HUES64 (cell line): ENCODE data around the gene IRF2BP2.

Source experiments
- H3K27ac ChIP-seq: 2 replicates; pipeline ENCODE4 v1.7.0; 2013; ENCODE audit warnings: low read depth, low read length, inconsistent platforms
- H3K27me3 ChIP-seq: 2 replicates; pipeline ENCODE4 v1.6.1; 2013; ENCODE audit warnings: mild to moderate bottlenecking, low read length; ENCODE audit not compliant: insufficient read depth
- H3K36me3 ChIP-seq: 2 replicates; pipeline ENCODE4 v1.6.1; 2013; ENCODE audit warnings: mild to moderate bottlenecking, low read length; ENCODE audit not compliant: insufficient read depth
- H3K4me1 ChIP-seq: 2 replicates; pipeline ENCODE4 v1.6.1; 2013; ENCODE audit warnings: mild to moderate bottlenecking, low read length, moderate library complexity; ENCODE audit not compliant: insufficient read depth
- H3K4me3 ChIP-seq: 2 replicates; pipeline ENCODE4 v1.5.1; 2013; ENCODE audit warnings: mild to moderate bottlenecking, low read length, moderate library complexity
- H3K9ac ChIP-seq: 2 replicates; pipeline ENCODE4 v1.6.1; 2013; ENCODE audit warnings: mild to moderate bottlenecking, low read depth, low read length
- H3K9me3 ChIP-seq: 2 replicates; pipeline ENCODE4 v1.6.1; 2013; ENCODE audit warnings: low read depth, low read length; ENCODE audit not compliant: insufficient read depth
- WGBS: fragments of 150-250, 120-280 bp; methylation state at CpG from one replicate; pipeline ENCODE4 v1.1.7; 2013; ENCODE audit warnings: missing lambda C conversion rate; 5-methylcytosine and 5-hydroxymethylcytosine counted together

Gene IRF2BP2

GRCh38 chr1:234585330-234586055 is 24.5 kb downstream of the IRF2BP2 start:
- no peak overlapping the region for H3K27ac ChIP-seq
- H3K9ac ChIP-seq = no peak overlapping the region
- 91% methylated on average over 8 of the region's 8 CpGs for WGBS
- no peaks in the 10 kb centered on the region for H3K36me3 ChIP-seq
- no peak overlapping the region for H3K4me3 ChIP-seq
- H3K27me3 ChIP-seq = no peaks in the 10 kb centered on the region
- H3K4me1 ChIP-seq = no peaks in the 10 kb centered on the region
- no peaks in the 10 kb centered on the region for H3K9me3 ChIP-seq

DNA sequence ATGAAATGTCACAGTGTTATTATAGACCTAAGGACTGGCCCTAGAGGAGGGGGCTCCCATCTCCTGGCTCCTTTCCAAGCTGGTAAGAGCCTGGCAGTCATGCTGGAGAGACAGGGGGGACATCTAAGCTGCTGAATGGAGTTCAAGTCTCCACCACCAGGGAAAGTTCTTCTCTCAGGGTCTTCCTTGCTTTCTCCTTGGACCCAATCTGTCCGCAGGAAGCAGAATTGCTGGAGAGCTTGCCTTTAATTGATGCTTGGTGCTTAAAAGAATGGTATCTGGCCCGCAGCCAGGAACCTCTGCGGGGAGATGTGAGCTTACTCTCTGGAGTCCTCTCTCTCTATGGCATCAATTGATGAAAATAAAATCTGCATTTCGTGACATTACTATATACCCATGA is 25.1 kb downstream of the IRF2BP2 start:
- Histone ChIP-seq H3K27ac (no peak overlapping the region), H3K27me3 (no peaks in the 10 kb centered on the region), H3K4me1 (no peaks in the 10 kb centered on the region), H3K9ac (no peak overlapping the region), H3K4me3 (no peak overlapping the region), H3K36me3 (no peaks in the 10 kb centered on the region), H3K9me3 (no peaks in the 10 kb centered on the region)
- 77% methylated on average over 2 of the region's 4 CpGs for WGBS

DNA sequence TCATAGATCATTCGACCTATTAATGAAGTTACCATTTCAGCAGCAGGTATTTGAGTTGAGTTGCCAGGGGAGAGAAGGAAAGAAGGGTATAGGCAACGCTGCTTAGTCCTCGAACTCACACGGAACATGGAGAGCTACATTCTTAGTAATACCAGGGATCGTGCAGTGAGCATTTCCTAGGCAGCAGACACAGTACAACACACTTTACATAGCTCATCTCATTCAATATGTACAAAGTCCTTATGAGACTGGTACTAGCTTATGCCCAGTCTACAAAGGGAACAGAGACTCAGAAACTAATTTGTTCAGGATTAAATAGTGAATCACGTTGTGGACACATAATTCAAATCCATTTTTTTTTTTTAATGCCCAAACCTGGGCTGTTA is 25.6 kb downstream of the IRF2BP2 start:
- Histone ChIP-seq H3K4me3 (no peak overlapping the region), H3K27me3 (no peaks in the 10 kb centered on the region), H3K27ac (no peak overlapping the region), H3K36me3 (no peaks in the 10 kb centered on the region), H3K9ac (no peak overlapping the region), H3K9me3 (no peaks in the 10 kb centered on the region), H3K4me1 (no peaks in the 10 kb centered on the region)
- 93% methylated on average over 6 of the region's 6 CpGs for WGBS

DNA sequence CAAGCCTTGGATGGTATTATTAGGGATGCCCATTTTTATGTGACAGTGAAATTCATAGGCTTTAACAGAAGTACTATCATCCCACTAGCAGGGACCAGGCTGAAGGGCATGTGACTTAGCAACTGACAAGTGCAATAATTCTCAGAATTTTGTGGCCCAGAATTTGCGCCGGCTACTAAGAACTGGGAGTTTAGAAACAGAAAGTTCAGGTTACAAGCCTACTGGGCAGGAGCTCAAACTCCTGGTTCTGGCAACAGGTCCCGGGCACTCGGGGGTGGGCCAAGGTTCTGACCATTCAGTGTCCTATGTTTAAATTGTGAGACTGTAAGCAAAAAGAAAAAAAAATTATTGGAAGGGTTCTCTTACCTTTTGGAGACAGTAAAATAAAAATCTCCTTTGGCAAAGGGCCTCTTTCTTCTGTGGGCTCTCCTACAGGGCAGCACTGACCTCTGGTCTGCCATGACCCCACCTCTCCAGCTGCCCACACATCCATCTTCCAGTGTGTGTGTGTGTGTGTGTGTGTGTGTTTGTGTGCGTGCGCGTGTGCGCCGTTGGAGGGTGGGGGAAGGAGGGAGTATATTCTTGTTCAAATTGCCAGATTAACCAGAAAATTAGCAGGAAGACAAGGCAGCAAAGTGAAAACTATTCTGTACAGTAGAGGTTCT is 26.1 kb downstream of the IRF2BP2 start:
- no peaks in the 10 kb centered on the region for H3K36me3 ChIP-seq
- H3K27me3 ChIP-seq = no peaks in the 10 kb centered on the region
- no peak overlapping the region for H3K27ac ChIP-seq
- WGBS = 94% methylated on average over 9 of the region's 9 CpGs
- no peaks in the 10 kb centered on the region for H3K4me1 ChIP-seq
- no peak overlapping the region for H3K9ac ChIP-seq
- no peak overlapping the region for H3K4me3 ChIP-seq
- no peaks in the 10 kb centered on the region for H3K9me3 ChIP-seq

DNA sequence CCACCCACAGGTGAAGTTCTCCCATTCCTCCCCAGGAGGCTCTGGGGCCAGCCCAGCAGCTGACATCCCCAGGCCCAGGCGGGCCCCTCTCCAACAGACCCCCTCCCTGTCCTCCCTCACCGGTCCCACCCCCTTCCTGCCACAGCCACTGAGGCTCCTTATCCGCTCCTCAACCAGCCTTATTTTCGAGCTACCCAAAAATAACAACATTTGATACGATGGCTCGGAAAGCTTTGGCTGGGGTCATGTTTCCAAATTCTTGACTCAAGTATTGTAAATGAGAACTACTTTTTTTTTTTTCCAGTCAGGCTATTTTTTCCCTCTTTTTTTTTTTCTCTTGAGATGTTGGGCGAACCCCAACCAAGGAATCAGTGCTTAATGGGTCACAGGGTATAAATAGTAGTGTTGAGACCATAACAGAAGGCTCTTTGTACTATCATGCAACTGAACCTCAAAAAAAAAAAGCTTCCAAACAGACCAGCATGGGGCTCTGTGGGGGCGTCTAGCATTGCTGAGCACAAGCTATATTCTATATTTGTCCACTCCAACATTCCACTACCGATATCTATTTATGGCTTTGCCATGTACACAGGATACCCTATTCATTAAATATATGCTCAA is 27.2 kb downstream of the IRF2BP2 start:
- Histone ChIP-seq H3K36me3 (no peaks in the 10 kb centered on the region), H3K9me3 (no peaks in the 10 kb centered on the region), H3K27ac (no peak overlapping the region), H3K4me1 (no peaks in the 10 kb centered on the region), H3K9ac (no peak overlapping the region), H3K4me3 (no peak overlapping the region), H3K27me3 (no peaks in the 10 kb centered on the region)
- 91% methylated on average over 8 of the region's 9 CpGs for WGBS

GRCh38 chr1:234582186-234582585 is 27.8 kb downstream of the IRF2BP2 start:
- Histone ChIP-seq H3K4me1 (no peaks in the 10 kb centered on the region), H3K36me3 (no peaks in the 10 kb centered on the region), H3K9me3 (no peaks in the 10 kb centered on the region), H3K4me3 (no peak overlapping the region), H3K27me3 (no peaks in the 10 kb centered on the region), H3K9ac (no peak overlapping the region), H3K27ac (no peak overlapping the region)
- WGBS = 89% methylated on average over 8 of the region's 8 CpGs

DNA sequence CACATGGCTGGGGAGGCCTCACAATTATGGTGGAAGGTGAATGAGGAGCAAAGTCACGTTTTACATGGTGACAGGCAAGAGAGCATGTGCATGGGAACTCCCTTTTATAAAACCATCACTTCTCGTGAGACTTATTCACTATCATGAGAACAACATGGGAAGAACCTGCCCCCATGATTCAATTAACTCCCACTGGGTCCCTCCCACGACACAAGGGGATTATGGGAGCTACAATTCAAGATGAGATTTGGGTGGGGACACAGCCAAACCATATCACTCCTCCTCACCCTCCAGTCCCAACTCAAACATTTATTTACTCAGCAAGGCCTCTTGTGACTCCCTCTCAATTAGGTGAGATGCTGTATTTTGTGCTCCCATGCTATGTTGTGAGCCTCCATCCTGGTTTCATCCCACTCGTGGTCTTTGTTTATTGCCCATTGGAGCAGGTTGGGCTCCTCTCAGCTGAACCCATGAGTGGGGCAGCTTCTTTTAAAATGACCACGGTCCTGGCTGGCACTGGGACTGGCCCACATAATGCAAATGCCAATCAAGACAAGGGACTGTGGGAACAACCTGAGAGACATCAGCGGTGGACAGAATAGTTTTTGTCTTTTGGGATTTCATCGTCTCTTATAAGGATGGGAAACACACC is 28.8 kb downstream of the IRF2BP2 start:
- H3K36me3 ChIP-seq = no peaks in the 10 kb centered on the region
- WGBS = 91% methylated on average over 7 of the region's 7 CpGs
- H3K4me3 ChIP-seq = no peak overlapping the region
- no peaks in the 10 kb centered on the region for H3K9me3 ChIP-seq
- no peaks in the 10 kb centered on the region for H3K4me1 ChIP-seq
- no peak overlapping the region for H3K9ac ChIP-seq
- no peaks in the 10 kb centered on the region for H3K27me3 ChIP-seq
- no peak overlapping the region for H3K27ac ChIP-seq

DNA sequence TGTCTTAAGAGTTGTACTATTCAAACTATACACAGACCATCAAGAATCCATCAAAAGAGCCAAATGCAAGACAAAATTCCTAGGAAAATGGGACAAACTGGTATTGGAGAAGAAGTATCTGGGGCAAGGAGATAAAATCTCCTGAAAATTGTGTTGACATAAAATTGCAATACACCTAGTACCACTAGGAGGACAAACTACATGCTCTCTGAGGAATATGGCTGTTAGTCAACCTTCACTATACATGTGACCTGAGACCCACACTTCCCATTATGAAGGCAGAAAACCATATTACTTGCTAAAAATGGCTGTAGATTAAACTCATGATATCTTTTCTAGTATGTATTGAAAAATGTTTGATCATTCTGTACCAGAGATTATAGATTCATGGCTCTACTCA is 30.0 kb downstream of the IRF2BP2 start:
- no peak overlapping the region for H3K9ac ChIP-seq
- H3K27me3 ChIP-seq = no peaks in the 10 kb centered on the region
- no peak overlapping the region for H3K27ac ChIP-seq
- no peaks in the 10 kb centered on the region for H3K9me3 ChIP-seq
- no peaks in the 10 kb centered on the region for H3K36me3 ChIP-seq
- H3K4me1 ChIP-seq = no peaks in the 10 kb centered on the region
- no peak overlapping the region for H3K4me3 ChIP-seq

DNA sequence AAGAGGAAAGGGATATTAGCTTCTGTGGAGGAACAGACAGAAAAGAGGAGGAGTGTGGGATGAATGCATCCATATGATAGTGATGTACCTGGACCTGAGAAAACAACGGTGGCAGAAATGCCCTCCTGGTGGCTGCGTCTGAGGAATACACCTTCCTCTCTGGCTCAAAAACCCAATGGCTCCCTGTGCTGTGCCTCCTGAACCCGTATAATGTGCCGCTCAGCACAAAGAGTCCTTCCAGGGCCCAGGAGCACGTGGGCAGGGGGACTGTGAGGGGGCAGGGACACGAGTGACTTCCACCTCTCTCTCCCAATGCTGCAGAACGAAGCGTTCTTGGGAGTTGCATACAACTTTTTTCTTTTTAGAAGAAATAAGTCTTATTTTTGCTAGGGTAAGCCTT is 31.2 kb downstream of the IRF2BP2 start:
- no peak overlapping the region for H3K4me3 ChIP-seq
- no peak overlapping the region for H3K27ac ChIP-seq
- H3K4me1 ChIP-seq = no peaks in the 10 kb centered on the region
- no peaks in the 10 kb centered on the region for H3K27me3 ChIP-seq
- WGBS = 87% methylated on average over 6 of the region's 8 CpGs
- H3K9ac ChIP-seq = no peak overlapping the region
- no peaks in the 10 kb centered on the region for H3K36me3 ChIP-seq
- no peaks in the 10 kb centered on the region for H3K9me3 ChIP-seq

- H3K9me3 ChIP-seq = no peaks in the 10 kb centered on the region
- 91% methylated on average over 2 of the region's 2 CpGs for WGBS
- H3K36me3 ChIP-seq = no peaks in the 10 kb centered on the region
- no peak overlapping the region for H3K4me3 ChIP-seq
- no peaks in the 10 kb centered on the region for H3K27me3 ChIP-seq
- no peaks in the 10 kb centered on the region for H3K4me1 ChIP-seq
- no peak overlapping the region for H3K27ac ChIP-seq
- H3K9ac ChIP-seq = no peak overlapping the region
Observed at GRCh38 chr1:234578087-234578486, 31.9 kb downstream of the IRF2BP2 start.

- Histone ChIP-seq H3K4me3 (no peak overlapping the region), H3K27me3 (no peaks in the 10 kb centered on the region), H3K36me3 (no peaks in the 10 kb centered on the region), H3K9ac (no peak overlapping the region), H3K4me1 (no peaks in the 10 kb centered on the region), H3K27ac (no peak overlapping the region), H3K9me3 (no peaks in the 10 kb centered on the region)
- WGBS = 81% methylated on average over 2 of the region's 2 CpGs
Observed at GRCh38 chr1:234573711-234574299, 36.2 kb downstream of the IRF2BP2 start.
